Peyer's patch (tissue), 4 donors: ENCODE measurements around the gene BCL2L1.

Experiments
- POLR2A ChIP-seq, 2 donors: fragments of 450-650 bp; IDR thresholded peaks; one replicate each; pipeline ENCODE4 v1.5.1; 2017; ENCODE audit warnings: antibody characterized with exemption in 2 of 2, mild to moderate bottlenecking in 2 of 2, moderate library complexity in 2 of 2
- TF ChIP-seq, protein P1 (sequence below), 6 experiments: fragments of 450-650 bp in 4 of 6; fragments of 200-600 bp in 2 of 6; sonication (generic) in 1 of 6; IDR thresholded peaks; one replicate each; pipeline ENCODE4 v1.5.1; 2017 to 2019; ENCODE audit warnings: antibody characterized with exemption in 6 of 6, mild to moderate bottlenecking in 3 of 6, moderate library complexity in 1 of 6

DNA sequence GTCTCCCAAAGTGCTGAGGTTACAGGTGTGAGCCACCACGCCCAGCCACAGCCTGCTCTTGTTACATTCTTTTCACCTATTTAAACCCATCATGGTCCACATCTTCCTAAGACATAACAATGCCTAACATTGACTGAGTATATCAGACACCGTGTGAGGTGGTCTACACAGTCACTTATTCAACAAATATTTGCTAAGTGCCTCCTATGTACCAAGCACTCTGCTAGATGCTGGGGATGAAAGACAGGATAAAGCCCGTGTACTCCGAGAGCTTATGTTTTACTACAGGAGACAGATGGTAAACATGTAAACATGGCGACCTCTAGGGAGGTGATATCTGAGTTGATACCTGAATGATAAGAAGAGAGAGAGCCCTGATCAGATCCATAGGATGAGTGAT, 12.7 kb downstream of the BCL2L1 start:
- TF ChIP-seq, protein P1, sequence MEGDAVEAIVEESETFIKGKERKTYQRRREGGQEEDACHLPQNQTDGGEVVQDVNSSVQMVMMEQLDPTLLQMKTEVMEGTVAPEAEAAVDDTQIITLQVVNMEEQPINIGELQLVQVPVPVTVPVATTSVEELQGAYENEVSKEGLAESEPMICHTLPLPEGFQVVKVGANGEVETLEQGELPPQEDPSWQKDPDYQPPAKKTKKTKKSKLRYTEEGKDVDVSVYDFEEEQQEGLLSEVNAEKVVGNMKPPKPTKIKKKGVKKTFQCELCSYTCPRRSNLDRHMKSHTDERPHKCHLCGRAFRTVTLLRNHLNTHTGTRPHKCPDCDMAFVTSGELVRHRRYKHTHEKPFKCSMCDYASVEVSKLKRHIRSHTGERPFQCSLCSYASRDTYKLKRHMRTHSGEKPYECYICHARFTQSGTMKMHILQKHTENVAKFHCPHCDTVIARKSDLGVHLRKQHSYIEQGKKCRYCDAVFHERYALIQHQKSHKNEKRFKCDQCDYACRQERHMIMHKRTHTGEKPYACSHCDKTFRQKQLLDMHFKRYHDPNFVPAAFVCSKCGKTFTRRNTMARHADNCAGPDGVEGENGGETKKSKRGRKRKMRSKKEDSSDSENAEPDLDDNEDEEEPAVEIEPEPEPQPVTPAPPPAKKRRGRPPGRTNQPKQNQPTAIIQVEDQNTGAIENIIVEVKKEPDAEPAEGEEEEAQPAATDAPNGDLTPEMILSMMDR (IDR thresholded peaks at IDR 0.05) = no peak
- no peak for TF ChIP-seq POLR2A (IDR thresholded peaks at IDR 0.05)
